ENCODE measurements around the gene WDR70.

The WDR70 gene

GRCh38 chr5:37539459-37539858 is 160.3 kb downstream of the WDR70 start:
- Histone ChIP-seq H3K27ac (ENCODE audit: low read depth, low read length) (no peak overlapping the region), H3K36me3 (ENCODE audit: control insufficient read depth, insufficient read depth, low read length) (no peaks in the 10 kb centered on the region), H3K4me3 (ENCODE audit: low read length) (no peak overlapping the region)

GRCh38 chr5:37543216-37543615 is 164.1 kb downstream of the WDR70 start:
- H3K4me1 ChIP-seq (ENCODE audit: control insufficient read depth, insufficient read depth, low read length) = no peaks in the 10 kb centered on the region
- H3K36me3 ChIP-seq (ENCODE audit: control insufficient read depth, insufficient read depth, low read length) = no peaks in the 10 kb centered on the region
- no peak overlapping the region for H3K27ac ChIP-seq (ENCODE audit: low read depth, low read length)
- no peaks in the 10 kb centered on the region for H3K27me3 ChIP-seq (ENCODE audit: control insufficient read depth, insufficient read depth, low read length)
- H3K4me3 ChIP-seq (ENCODE audit: low read length) = no peak overlapping the region
- H3K9ac ChIP-seq (ENCODE audit: low read length) = no peak overlapping the region

More at GRCh38 chr5:37539459-37539858, 160.3 kb downstream of the WDR70 start:
- no peaks in the 10 kb centered on the region for H3K27me3 ChIP-seq (ENCODE audit: control insufficient read depth, insufficient read depth, low read length)
- no peaks in the 10 kb centered on the region for H3K4me1 ChIP-seq (ENCODE audit: control insufficient read depth, insufficient read depth, low read length)
- H3K9ac ChIP-seq (ENCODE audit: low read length) = no peak overlapping the region

- no peaks in the 10 kb centered on the region for H3K36me3 ChIP-seq (ENCODE audit: control insufficient read depth, insufficient read depth, low read length)
- no peaks in the 10 kb centered on the region for H3K27me3 ChIP-seq (ENCODE audit: control insufficient read depth, insufficient read depth, low read length)
- H3K27ac ChIP-seq (ENCODE audit: low read depth, low read length) = no peak overlapping the region
- H3K4me3 ChIP-seq (ENCODE audit: low read length) = no peak overlapping the region
- H3K4me1 ChIP-seq (ENCODE audit: control insufficient read depth, insufficient read depth, low read length) = peaks cover 10% of the 10 kb centered on the region
- no peak overlapping the region for H3K9ac ChIP-seq (ENCODE audit: low read length)
These were observed 170.3 kb downstream of the WDR70 start for GRCh38 chr5:37549411-37549810.

- Histone ChIP-seq H3K27ac (ENCODE audit: low read depth, low read length) (no peak overlapping the region), H3K4me1 (ENCODE audit: control insufficient read depth, insufficient read depth, low read length) (peaks cover 10% of the 10 kb centered on the region), H3K9ac (ENCODE audit: low read length) (no peak overlapping the region), H3K4me3 (ENCODE audit: low read length) (no peak overlapping the region), H3K27me3 (ENCODE audit: control insufficient read depth, insufficient read depth, low read length) (no peaks in the 10 kb centered on the region), H3K36me3 (ENCODE audit: control insufficient read depth, insufficient read depth, low read length) (no peaks in the 10 kb centered on the region)
These were observed 173.0 kb downstream of the WDR70 start for GRCh38 chr5:37552161-37552560.

GRCh38 chr5:37552770-37553719 is 173.9 kb downstream of the WDR70 start:
- Histone ChIP-seq H3K4me1 (ENCODE audit: control insufficient read depth, insufficient read depth, low read length) (peaks cover 10% of the 10 kb centered on the region), H3K27me3 (ENCODE audit: control insufficient read depth, insufficient read depth, low read length) (no peaks in the 10 kb centered on the region), H3K9ac (ENCODE audit: low read length) (no peak overlapping the region), H3K27ac (ENCODE audit: low read depth, low read length) (peak overlapping the region; percentile 3), H3K4me3 (ENCODE audit: low read length) (no peak overlapping the region), H3K36me3 (ENCODE audit: control insufficient read depth, insufficient read depth, low read length) (no peaks in the 10 kb centered on the region)

- H3K9ac ChIP-seq (ENCODE audit: low read length) = no peak overlapping the region
- H3K4me1 ChIP-seq (ENCODE audit: control insufficient read depth, insufficient read depth, low read length) = peaks cover 10% of the 10 kb centered on the region
- no peaks in the 10 kb centered on the region for H3K27me3 ChIP-seq (ENCODE audit: control insufficient read depth, insufficient read depth, low read length)
- H3K36me3 ChIP-seq (ENCODE audit: control insufficient read depth, insufficient read depth, low read length) = no peaks in the 10 kb centered on the region
- H3K4me3 ChIP-seq (ENCODE audit: low read length) = no peak overlapping the region
- peak overlapping the region; percentile 50 for H3K27ac ChIP-seq (ENCODE audit: low read depth, low read length)
These were observed 174.7 kb downstream of the WDR70 start for GRCh38 chr5:37553720-37554404.

- H3K4me3 ChIP-seq (ENCODE audit: low read length) = no peak overlapping the region
- peak overlapping the region; percentile 50 for H3K27ac ChIP-seq (ENCODE audit: low read depth, low read length)
- H3K36me3 ChIP-seq (ENCODE audit: control insufficient read depth, insufficient read depth, low read length) = no peaks in the 10 kb centered on the region
These were observed 175.3 kb downstream of the WDR70 start for GRCh38 chr5:37554405-37554739.

GRCh38 chr5:37554938-37555337 is 175.8 kb downstream of the WDR70 start:
- H3K36me3 ChIP-seq (ENCODE audit: control insufficient read depth, insufficient read depth, low read length) = no peaks in the 10 kb centered on the region
- H3K27me3 ChIP-seq (ENCODE audit: control insufficient read depth, insufficient read depth, low read length) = no peaks in the 10 kb centered on the region
- H3K4me3 ChIP-seq (ENCODE audit: low read length) = no peak overlapping the region
- no peak overlapping the region for H3K27ac ChIP-seq (ENCODE audit: low read depth, low read length)
- no peak overlapping the region for H3K9ac ChIP-seq (ENCODE audit: low read length)
- peaks cover 10% of the 10 kb centered on the region for H3K4me1 ChIP-seq (ENCODE audit: control insufficient read depth, insufficient read depth, low read length)

More at GRCh38 chr5:37554405-37554739, 175.3 kb downstream of the WDR70 start:
- no peak overlapping the region for H3K9ac ChIP-seq (ENCODE audit: low read length)
- H3K4me1 ChIP-seq (ENCODE audit: control insufficient read depth, insufficient read depth, low read length) = peaks cover 10% of the 10 kb centered on the region
- H3K27me3 ChIP-seq (ENCODE audit: control insufficient read depth, insufficient read depth, low read length) = no peaks in the 10 kb centered on the region

GRCh38 chr5:37557734-37558293 is 178.7 kb downstream of the WDR70 start:
- Histone ChIP-seq H3K9ac (ENCODE audit: low read length) (no peak overlapping the region), H3K27me3 (ENCODE audit: control insufficient read depth, insufficient read depth, low read length) (no peaks in the 10 kb centered on the region), H3K27ac (ENCODE audit: low read depth, low read length) (no peak overlapping the region), H3K36me3 (ENCODE audit: control insufficient read depth, insufficient read depth, low read length) (no peaks in the 10 kb centered on the region), H3K4me3 (ENCODE audit: low read length) (no peak overlapping the region), H3K4me1 (ENCODE audit: control insufficient read depth, insufficient read depth, low read length) (peaks cover 9% of the 10 kb centered on the region)

GRCh38 chr5:37565062-37565670 is 186.0 kb downstream of the WDR70 start:
- Histone ChIP-seq H3K4me3 (ENCODE audit: low read length) (no peak overlapping the region), H3K9ac (ENCODE audit: low read length) (no peak overlapping the region), H3K36me3 (ENCODE audit: control insufficient read depth, insufficient read depth, low read length) (no peaks in the 10 kb centered on the region), H3K27ac (ENCODE audit: low read depth, low read length) (no peak overlapping the region), H3K4me1 (ENCODE audit: control insufficient read depth, insufficient read depth, low read length) (peaks cover 3% of the 10 kb centered on the region), H3K27me3 (ENCODE audit: control insufficient read depth, insufficient read depth, low read length) (no peaks in the 10 kb centered on the region)

GRCh38 chr5:37567566-37567965 is 188.4 kb downstream of the WDR70 start:
- Histone ChIP-seq H3K4me3 (ENCODE audit: low read length) (no peak overlapping the region), H3K9ac (ENCODE audit: low read length) (no peak overlapping the region), H3K27ac (ENCODE audit: low read depth, low read length) (no peak overlapping the region), H3K36me3 (ENCODE audit: control insufficient read depth, insufficient read depth, low read length) (no peaks in the 10 kb centered on the region), H3K4me1 (ENCODE audit: control insufficient read depth, insufficient read depth, low read length) (no peaks in the 10 kb centered on the region), H3K27me3 (ENCODE audit: control insufficient read depth, insufficient read depth, low read length) (no peaks in the 10 kb centered on the region)

GRCh38 chr5:37568018-37568753 is 189.1 kb downstream of the WDR70 start:
- no peaks in the 10 kb centered on the region for H3K36me3 ChIP-seq (ENCODE audit: control insufficient read depth, insufficient read depth, low read length)
- no peaks in the 10 kb centered on the region for H3K27me3 ChIP-seq (ENCODE audit: control insufficient read depth, insufficient read depth, low read length)
- no peaks in the 10 kb centered on the region for H3K4me1 ChIP-seq (ENCODE audit: control insufficient read depth, insufficient read depth, low read length)
- H3K27ac ChIP-seq (ENCODE audit: low read depth, low read length) = no peak overlapping the region
- no peak overlapping the region for H3K4me3 ChIP-seq (ENCODE audit: low read length)
- H3K9ac ChIP-seq (ENCODE audit: low read length) = no peak overlapping the region

Measured in rectal smooth muscle tissue (tissue), 1 donor.